Smooth muscle cell (in vitro differentiated cells): ENCODE measurements around the gene ADAMTS2. TPM values are rescaled to one million over a fixed set of nuclear protein-coding genes. Genes with fewer than 3 reads are reported as not detected.

Source experiments
- DNase-seq: peaks from one replicate; lab custom pipeline; 2025; ENCODE audit not compliant: unreplicated experiment; lab: John Stamatoyannopoulos, UW
- H2AFZ ChIP-seq: fragments of 200-600 bp; sonication (generic); 2 replicates; pipeline ENCODE4 v1.6.0; 2016; ENCODE audit warnings: antibody characterized with exemption, low read depth, mild to moderate bottlenecking
- H3F3A ChIP-seq: fragments of 200-600 bp; sonication (generic); 2 replicates; pipeline ENCODE4 v1.6.0; 2017; ENCODE audit warnings: antibody characterized with exemption, low read depth
- H3K27ac ChIP-seq: fragments of 200-600 bp; sonication (generic); 2 replicates; pipeline ENCODE4 v1.5.1; 2016; ENCODE audit warnings: low read depth, mild to moderate bottlenecking
- H3K27me3 ChIP-seq: fragments of 200-600 bp; sonication (generic); 2 replicates; pipeline ENCODE4 v1.6.1; 2016; ENCODE audit warnings: low read depth, mild to moderate bottlenecking
- H3K36me3 ChIP-seq: fragments of 200-600 bp; sonication (generic); 2 replicates; pipeline ENCODE4 v1.5.1; 2016; ENCODE audit warnings: low read depth
- H3K4me1 ChIP-seq: fragments of 200-600 bp; sonication (generic); 2 replicates; pipeline ENCODE4 v1.5.1; 2016; ENCODE audit warnings: low read depth
- H3K4me2 ChIP-seq: fragments of 200-600 bp; sonication (generic); 2 replicates; pipeline ENCODE4 v1.6.0; 2016; ENCODE audit warnings: mild to moderate bottlenecking
- H3K4me3 ChIP-seq: fragments of 200-600 bp; sonication (generic); 2 replicates; pipeline ENCODE4 v1.5.1; 2016; ENCODE audit warnings: mild to moderate bottlenecking
- H3K79me2 ChIP-seq: fragments of 200-600 bp; sonication (generic); 2 replicates; pipeline ENCODE4 v1.6.0; 2016; ENCODE audit warnings: low read depth, mild to moderate bottlenecking
- H3K9ac ChIP-seq: fragments of 200-600 bp; sonication (generic); 2 replicates; pipeline ENCODE4 v1.6.0; 2016; ENCODE audit warnings: low read depth
- H3K9me3 ChIP-seq: fragments of 200-600 bp; sonication (generic); replicated peaks from 2 replicates; pipeline ENCODE4 v1.5.1; 2016; ENCODE audit warnings: low read depth
- H4K20me1 ChIP-seq: fragments of 200-600 bp; sonication (generic); 2 replicates; pipeline ENCODE4 v1.6.0; 2016; ENCODE audit warnings: low read depth
- WGBS: methylation state at CpG from one replicate; pipeline ENCODE4 v1.1.7; 2016; ENCODE audit warnings: low lambda C conversion rate; 5-methylcytosine and 5-hydroxymethylcytosine counted together
- polyA plus RNA-seq: library from polyadenylated mRNA; unstranded; fragments of >200 nt; fragmentation: Nextera tagmentation; extraction: Ambion mirVana; gene quantifications from 2 replicates; pipeline ENCODE4 v1.2.1, GENCODE V29; 2016
- total RNA-seq: library from RNA; depleted of rRNA; stranded (reverse); fragments of >200 nt; gene quantifications from 2 replicates; pipeline ENCODE4 v1.2.3, GENCODE V29; 2014
- TF ChIP-seq, protein P1 (sequence below): fragments of 200-600 bp; sonication (generic); IDR thresholded peaks from 2 replicates; pipeline ENCODE4 v1.5.1; 2017; ENCODE audit warnings: borderline replicate concordance, mild to moderate bottlenecking, antibody characterized with exemption; ENCODE audit not compliant: insufficient read depth, poor library complexity, severe bottlenecking

ADAMTS2 gene
- total and polyA plus RNA-seq, 2 experiments from 2014 or later = 22.8 to 37.5 TPM

GRCh38 chr5:179204572-179204971 lies 140.7 kb downstream of the ADAMTS2 start:
- Histone ChIP-seq H3K4me1 (no peaks in the 10 kb centered on the region), H3K79me2 (no peaks in the 10 kb centered on the region), H3K9me3 (no peaks in the 10 kb centered on the region), H2AFZ (no peak overlapping the region), H3K27ac (no peak overlapping the region), H3K9ac (no peak overlapping the region), H4K20me1 (peaks cover 6% of the 10 kb centered on the region), H3K4me2 (no peak overlapping the region), H3K4me3 (no peak overlapping the region), H3K27me3 (no peaks in the 10 kb centered on the region), H3K36me3 (no peaks in the 10 kb centered on the region), H3F3A (no peaks in the 10 kb centered on the region)
- DNase-seq = no peak
- WGBS = 84% methylated on average over 21 of the region's 21 CpGs
- TF ChIP-seq, protein P1, sequence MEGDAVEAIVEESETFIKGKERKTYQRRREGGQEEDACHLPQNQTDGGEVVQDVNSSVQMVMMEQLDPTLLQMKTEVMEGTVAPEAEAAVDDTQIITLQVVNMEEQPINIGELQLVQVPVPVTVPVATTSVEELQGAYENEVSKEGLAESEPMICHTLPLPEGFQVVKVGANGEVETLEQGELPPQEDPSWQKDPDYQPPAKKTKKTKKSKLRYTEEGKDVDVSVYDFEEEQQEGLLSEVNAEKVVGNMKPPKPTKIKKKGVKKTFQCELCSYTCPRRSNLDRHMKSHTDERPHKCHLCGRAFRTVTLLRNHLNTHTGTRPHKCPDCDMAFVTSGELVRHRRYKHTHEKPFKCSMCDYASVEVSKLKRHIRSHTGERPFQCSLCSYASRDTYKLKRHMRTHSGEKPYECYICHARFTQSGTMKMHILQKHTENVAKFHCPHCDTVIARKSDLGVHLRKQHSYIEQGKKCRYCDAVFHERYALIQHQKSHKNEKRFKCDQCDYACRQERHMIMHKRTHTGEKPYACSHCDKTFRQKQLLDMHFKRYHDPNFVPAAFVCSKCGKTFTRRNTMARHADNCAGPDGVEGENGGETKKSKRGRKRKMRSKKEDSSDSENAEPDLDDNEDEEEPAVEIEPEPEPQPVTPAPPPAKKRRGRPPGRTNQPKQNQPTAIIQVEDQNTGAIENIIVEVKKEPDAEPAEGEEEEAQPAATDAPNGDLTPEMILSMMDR = no peak

- Histone ChIP-seq H3K27me3 (no peaks in the 10 kb centered on the region), H3K4me1 (no peaks in the 10 kb centered on the region), H3K79me2 (no peaks in the 10 kb centered on the region), H3K4me2 (no peak overlapping the region), H3K4me3 (no peak overlapping the region), H2AFZ (no peak overlapping the region), H3K9ac (no peak overlapping the region), H3K36me3 (no peaks in the 10 kb centered on the region), H4K20me1 (no peaks in the 10 kb centered on the region), H3K27ac (no peak overlapping the region), H3F3A (no peaks in the 10 kb centered on the region), H3K9me3 (no peaks in the 10 kb centered on the region)
- TF ChIP-seq, protein P1 = no peak
- no peak for DNase-seq
- WGBS = 87% methylated on average over 9 of the region's 9 CpGs
Observed at GRCh38 chr5:179203248-179203647, 142.0 kb downstream of the ADAMTS2 start.

- no peak overlapping the region for H3K4me2 ChIP-seq
- H3F3A ChIP-seq = no peaks in the 10 kb centered on the region
- 93% methylated on average over 16 of the region's 16 CpGs for WGBS
- no peaks in the 10 kb centered on the region for H3K27me3 ChIP-seq
- no peaks in the 10 kb centered on the region for H4K20me1 ChIP-seq
- H3K79me2 ChIP-seq = no peaks in the 10 kb centered on the region
- no peak overlapping the region for H3K9ac ChIP-seq
- no peaks in the 10 kb centered on the region for H3K9me3 ChIP-seq
- no peak overlapping the region for H2AFZ ChIP-seq
- H3K27ac ChIP-seq = no peak overlapping the region
- TF ChIP-seq, protein P1 = no peak
- H3K36me3 ChIP-seq = no peaks in the 10 kb centered on the region
- no peak for DNase-seq
- no peaks in the 10 kb centered on the region for H3K4me1 ChIP-seq
- H3K4me3 ChIP-seq = no peak overlapping the region
Observed at GRCh38 chr5:179201986-179202385, 143.3 kb downstream of the ADAMTS2 start.

DNA sequence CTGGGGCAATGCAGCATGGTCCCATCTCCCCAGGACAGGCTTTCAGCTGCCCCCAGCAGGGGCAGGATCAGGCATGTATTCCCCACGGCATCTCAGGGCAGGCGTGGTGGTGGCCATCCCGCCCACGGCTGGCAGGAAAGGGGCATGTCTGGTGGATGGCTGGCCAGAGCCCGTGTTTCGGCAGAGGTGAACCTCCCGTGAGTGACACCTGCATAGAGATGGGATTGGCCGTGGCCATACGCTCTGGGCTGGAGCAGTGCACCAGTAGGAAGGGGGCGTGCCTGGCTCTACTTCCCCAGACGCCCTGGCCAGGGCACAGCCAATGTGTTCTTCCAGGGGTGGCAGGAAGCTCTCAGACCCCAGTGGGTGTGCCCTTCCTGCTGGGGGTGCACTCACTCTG lies 146.0 kb downstream of the ADAMTS2 start:
- 92% methylated on average over 11 of the region's 11 CpGs for WGBS
- H3K4me2 ChIP-seq = no peak overlapping the region

More for the DNA sequence above, 146.0 kb downstream of the ADAMTS2 start:
- Histone ChIP-seq H3K4me3 (no peak overlapping the region), H3K36me3 (no peaks in the 10 kb centered on the region), H3K27me3 (no peaks in the 10 kb centered on the region), H3K27ac (no peak overlapping the region), H3K9ac (no peak overlapping the region), H2AFZ (no peak overlapping the region), H3K9me3 (no peaks in the 10 kb centered on the region), H4K20me1 (no peaks in the 10 kb centered on the region), H3K79me2 (no peaks in the 10 kb centered on the region), H3F3A (no peaks in the 10 kb centered on the region), H3K4me1 (no peaks in the 10 kb centered on the region)
- TF ChIP-seq, protein P1 = no peak
- DNase-seq = no peak
